Stimulated activated naive CD4-positive, alpha-beta T cell treated with Interleukin-2 at 50 U/mL for 16 hours (primary cell): Measurements from ENCODE around the gene ATP5F1E.

ENCODE experiments used
- DNase-seq: peaks from one replicate; lab custom pipeline; 2025; lab: John Stamatoyannopoulos, UW

The ATP5F1E gene

DNA sequence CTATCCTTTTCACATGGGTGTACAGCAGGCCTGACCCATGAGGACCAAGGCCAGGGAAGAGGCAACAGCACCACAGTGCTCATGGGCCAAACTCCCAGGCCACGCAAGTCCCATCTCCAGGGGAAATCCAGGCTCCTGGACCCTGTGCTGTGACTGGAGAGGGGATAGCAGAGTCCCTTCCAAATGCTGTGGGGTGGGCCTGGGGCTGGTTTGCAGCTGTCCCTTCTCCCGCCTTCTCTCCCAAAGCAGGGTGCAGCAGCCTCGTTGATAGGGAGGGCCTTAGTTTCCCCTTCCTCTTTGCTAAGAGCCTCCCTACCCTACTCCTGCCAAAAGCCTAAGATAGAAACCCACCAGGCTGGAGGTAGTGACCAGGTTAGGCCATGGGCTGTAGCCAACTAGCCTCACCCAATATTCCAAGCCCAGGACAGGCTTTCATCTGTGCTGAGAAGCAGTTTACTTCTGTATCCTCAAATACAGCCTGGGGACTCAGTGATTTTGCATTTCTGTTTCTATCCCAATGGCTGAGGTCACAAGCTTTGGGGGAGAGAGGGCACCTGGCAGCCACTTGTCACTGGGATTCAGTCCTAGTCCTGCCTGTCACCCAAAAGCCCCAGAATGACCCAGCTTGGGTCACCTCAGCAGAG, 26.5 kb downstream of the ATP5F1E start:
- DNase-seq = no peak

- peak; percentile 37 for DNase-seq
Measured at GRCh38 chr20:59004763-59005522, 27.2 kb downstream of the ATP5F1E start.

GRCh38 chr20:59004493-59004762, 27.7 kb downstream of the ATP5F1E start:
- DNase-seq = no peak

DNA sequence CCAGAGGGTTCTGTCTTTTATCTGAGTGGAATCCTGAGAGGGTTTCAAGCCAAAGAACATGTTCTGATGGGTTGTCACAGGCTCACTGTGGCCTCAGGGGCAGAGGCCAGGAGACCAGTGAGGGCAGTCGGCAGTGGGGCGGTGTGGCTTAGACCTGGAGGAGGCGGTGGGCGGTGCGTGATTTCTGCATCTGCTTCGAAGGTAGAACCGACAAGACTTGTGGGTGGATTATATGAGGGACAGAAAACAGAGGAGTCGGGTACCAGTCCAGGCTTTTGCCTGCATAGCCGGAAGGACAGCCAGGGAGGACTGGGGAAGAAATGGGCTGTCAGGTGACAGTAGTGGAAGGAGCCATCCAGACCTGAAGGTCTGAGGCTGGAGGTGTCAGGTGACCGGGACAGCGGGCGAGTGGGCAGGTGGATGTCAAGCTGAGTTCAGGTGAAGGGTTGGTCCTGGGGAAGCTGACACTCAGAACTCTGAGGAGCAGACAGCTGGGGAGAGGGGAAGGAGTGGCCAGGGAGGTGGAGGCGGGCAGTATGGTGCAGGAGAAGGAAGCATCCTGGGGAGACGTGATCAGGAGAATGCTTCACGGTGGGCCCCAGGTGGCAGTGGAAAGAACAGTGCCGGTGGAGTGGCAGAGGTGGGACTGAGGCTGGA, 28.2 kb downstream of the ATP5F1E start:
- no peak for DNase-seq

DNA sequence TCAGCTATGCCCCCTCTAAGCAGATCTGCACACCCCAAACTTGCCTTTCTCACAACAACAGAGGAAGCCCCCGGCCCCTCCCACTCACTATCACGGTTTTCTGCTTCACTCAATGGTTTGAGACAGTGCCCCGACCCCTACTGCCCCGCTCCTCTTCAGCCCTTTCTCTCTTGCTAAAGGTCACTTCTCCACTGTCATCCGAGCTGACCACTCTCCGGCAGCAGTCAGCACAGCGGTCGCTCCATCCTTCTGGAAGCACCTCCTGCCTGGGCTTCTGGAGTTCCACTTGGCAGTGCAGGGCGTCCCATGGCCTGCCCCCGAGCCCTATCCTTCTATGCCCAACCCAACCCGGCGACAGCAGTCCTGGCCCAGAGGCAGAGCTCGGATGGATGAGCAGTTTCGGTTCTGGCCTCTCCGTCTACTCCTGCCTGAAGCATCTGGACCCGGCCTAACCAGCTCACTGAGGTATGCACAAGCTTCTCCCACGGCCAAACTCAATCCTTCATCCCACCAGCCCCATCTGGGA, 29.2 kb downstream of the ATP5F1E start:
- no peak for DNase-seq

DNA sequence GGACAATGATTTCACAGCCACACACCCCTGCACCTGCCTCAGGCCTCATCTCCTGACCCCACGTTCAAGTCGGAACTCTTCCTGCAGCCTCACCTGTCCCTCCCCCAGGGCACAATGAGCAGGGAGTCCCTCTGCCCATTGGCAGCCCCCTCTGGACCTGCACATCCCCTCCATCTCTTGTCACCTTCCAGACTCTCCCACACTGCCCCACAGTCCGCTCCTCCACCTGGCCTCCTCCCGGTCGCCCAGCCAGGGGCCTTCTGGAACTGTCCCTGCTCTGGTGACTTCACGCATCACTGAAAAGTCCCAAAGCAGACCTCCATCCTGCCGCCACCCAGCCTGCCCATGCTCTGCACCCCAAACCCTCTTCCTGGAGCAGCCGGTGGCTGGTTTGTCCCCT, 29.7 kb downstream of the ATP5F1E start:
- DNase-seq = no peak

DNA sequence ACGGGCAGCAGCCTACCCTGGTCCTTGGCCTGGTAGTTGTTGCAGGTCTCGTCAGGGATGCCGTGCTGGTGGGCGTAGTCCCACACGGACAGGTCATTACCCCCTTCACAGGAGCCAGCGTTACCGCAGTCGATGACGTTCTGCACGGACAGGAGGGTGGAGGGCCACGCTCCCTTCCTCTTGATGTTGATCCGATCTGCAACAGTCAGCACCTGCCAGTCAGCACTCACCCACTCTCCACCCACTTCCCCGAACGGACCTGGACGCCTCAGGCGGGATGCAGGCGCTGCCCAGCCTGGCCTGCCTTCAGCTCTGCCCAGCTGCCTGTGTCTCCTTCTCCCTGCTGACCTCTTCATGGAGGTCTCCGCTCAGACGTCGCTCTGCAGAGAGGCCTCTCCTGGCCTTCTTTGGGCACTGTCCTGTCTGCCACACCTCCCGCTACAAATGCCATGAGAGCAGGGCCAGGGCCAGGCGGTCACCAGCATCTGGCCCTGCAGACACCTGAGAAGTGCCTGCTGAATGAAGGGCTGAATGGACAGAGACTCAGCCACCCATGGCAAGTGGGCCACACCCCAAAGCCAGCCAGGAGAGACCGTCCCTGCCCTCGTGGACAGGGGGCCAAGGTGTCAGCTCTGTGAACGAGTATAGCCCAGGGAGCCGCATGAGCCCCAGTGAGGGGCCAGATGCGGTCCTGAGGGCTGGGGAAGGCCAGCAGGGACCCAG, 30.5 kb downstream of the ATP5F1E start:
- no peak for DNase-seq

- no peak for DNase-seq
Measured at GRCh38 chr20:59001068-59001448, 31.1 kb downstream of the ATP5F1E start.

DNA sequence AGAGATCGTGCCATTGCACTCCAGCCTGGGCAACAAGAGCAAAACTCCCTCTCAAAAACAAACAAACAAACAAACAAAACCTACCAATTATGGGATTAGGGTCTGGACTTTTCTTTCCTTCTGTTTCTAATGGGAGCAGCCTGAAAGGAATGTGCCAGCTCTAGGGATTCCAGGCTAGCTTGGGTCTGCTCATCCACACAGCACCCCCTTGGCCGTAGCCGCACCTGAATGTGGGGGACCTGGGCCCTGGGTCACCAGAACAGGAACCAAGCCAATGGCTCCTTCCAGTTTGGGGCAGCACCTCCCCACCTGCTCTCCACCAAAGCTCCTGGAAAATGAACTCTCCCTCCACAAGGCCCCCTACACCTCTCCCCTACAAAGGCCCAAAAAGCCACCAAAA, 31.8 kb downstream of the ATP5F1E start:
- no peak for DNase-seq

GRCh38 chr20:58998656-58999055, 33.5 kb downstream of the ATP5F1E start:
- DNase-seq = no peak

DNA sequence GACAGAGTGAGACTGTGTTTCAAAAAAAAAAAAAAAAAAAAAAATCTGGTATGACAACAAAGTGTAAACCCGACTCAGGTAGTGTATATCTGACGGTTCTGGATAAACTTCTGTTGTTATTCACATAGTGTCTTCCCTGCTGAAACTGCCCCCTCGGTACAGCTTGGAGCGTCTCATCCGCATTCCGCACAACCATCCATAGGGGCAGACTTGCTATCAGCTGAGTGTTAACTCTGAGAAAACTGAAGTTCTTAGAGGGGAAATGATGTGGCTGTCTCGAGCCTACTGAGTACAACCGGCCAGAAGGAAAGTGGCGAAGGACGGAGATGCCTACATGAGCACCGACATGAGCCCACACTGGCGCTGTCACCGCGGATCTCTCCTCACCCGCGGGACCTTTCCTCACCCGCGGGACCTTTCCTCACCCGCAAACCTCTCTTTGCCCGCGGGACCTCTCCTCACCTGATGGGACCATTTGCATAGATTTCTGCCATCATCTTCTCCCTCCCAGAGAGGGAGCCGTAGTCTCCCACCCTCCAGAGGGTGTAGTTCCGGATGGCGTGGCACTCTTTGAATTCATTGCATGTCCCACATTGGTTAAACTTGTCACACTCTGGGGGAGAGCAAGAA, 34.9 kb downstream of the ATP5F1E start:
- DNase-seq = no peak

DNA sequence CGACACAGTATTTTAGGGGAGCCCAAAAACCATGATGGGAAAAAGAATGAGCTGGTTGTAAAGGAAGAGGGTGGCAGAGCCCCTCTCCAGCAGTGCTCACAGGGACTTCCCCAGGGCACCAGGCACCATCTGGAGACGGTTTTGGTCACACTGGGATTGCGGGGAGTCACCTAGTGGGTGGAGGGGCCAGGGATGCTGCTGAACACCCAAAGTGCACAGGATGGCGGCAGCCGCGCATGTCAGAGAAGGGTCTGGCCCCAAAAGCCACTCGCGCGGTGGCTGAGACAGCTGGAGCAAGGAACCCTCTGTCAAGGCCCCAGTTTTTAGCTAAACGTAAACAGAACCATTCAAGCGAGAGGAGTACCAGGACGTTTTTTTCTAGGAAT, 35.9 kb downstream of the ATP5F1E start:
- no peak for DNase-seq

GRCh38 chr20:58995461-58996225, 36.5 kb downstream of the ATP5F1E start:
- no peak for DNase-seq

GRCh38 chr20:58994390-58995159, 37.6 kb downstream of the ATP5F1E start:
- DNase-seq = no peak

DNA sequence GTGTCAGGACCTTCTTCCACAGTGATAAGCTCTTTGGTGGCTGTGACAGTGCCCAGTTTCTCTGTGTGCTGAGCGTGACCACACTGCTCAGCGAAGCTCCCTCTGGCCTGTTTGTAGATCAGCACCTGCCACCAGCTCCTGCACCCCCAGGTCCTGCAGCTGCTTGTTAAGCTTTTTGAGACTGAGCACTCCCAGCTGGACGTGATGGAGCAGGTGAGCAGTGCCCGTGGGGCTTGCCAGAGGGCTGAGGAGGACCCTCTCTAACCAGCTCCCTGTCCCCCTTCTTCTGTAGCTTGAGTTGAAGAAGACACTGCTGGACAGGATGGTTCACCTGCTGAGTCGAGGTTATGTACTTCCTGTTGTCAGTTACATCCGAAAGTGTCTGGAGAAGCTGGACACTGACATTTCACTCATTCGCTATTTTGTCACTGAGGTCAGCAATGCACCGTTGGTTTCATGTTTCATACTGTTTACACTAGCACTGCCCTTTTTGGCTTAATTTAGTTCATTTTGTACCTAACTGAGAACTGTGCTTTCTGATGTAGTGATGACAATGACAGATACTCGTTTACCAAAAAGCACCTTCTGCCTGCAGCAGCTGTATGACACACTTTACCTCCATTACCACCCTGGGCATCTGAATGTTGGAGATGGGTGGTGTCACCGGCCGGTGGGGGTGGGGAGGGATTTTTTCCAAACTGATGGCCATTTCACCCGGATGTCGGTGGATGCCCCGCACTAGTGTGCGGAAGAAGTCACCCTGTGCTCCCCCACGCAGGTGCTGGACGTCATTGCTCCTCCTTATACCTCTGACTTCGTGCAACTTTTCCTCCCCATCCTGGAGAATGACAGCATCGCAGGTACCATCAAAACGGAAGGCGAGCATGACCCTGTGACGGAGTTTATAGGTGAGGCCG, 38.5 kb downstream of the ATP5F1E start:
- no peak for DNase-seq

DNA sequence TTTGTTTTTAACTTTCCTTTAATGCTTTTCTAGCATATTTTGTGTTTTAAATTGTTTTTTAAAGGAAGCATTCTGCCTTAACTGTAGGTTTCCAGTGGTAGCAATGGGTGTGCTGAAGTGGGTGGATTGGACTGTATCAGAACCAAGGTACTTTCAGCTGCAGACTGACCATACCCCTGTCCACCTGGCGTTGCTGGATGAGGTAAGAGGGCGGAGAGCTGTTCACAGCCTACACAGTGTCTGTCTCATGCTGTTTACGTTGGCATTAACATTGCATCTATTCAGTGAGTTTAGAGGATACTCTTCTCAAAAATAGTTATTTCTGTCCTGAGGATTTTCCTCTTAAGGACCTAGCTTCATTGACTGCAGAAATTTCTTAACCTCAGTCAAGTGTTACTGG, 39.2 kb downstream of the ATP5F1E start:
- DNase-seq = no peak

GRCh38 chr20:58991715-58992114, 40.4 kb downstream of the ATP5F1E start:
- DNase-seq = no peak

- DNase-seq = no peak
Measured at GRCh38 chr20:58990651-58991445, 41.3 kb downstream of the ATP5F1E start.

GRCh38 chr20:58989196-58989595, 42.9 kb downstream of the ATP5F1E start:
- DNase-seq = no peak
